Esophagus muscularis mucosa (tissue), 4 donors: Measurements from ENCODE around the gene EEPD1.

ENCODE experiments used
- CTCF ChIP-seq, 3 experiments: fragments of 200-600 bp in 2 of 3; fragments of 450-650 bp in 1 of 3; sonication (generic) in 2 of 3; IDR thresholded peaks; one replicate each; pipeline ENCODE4 v1.5.1; 2017 to 2019; ENCODE audit warnings: antibody characterized with exemption in 3 of 3, mild to moderate bottlenecking in 2 of 3, moderate library complexity in 1 of 3
- EP300 ChIP-seq: sonication (generic); formaldehyde crosslinking; IDR thresholded peaks from one replicate; pipeline ENCODE4 v1.6.1; 2017; ENCODE audit warnings: antibody characterized with exemption
- POLR2A ChIP-seq: fragments of 450-650 bp; IDR thresholded peaks from one replicate; pipeline ENCODE4 v1.6.1; 2017; ENCODE audit warnings: antibody characterized with exemption, moderate library complexity, mild to moderate bottlenecking, low read depth
- POLR2AphosphoS5 ChIP-seq, 2 donors: sonication (generic); formaldehyde crosslinking; IDR thresholded peaks; one replicate each; pipeline ENCODE4 v1.6.1; 2017; ENCODE audit warnings: antibody characterized with exemption in 2 of 2

GRCh38 chr7:36336390-36336789, 183.3 kb downstream of the EEPD1 start:
- no peak for TF ChIP-seq CTCF (IDR thresholded peaks at IDR 0.05)
- TF ChIP-seq POLR2AphosphoS5 (IDR thresholded peaks at IDR 0.05) = no peak
- no peak for TF ChIP-seq POLR2A
- no peak for TF ChIP-seq EP300
